Lower leg skin (tissue), 4 donors: Measurements from ENCODE around the gene TMIGD2. TPM values are rescaled to one million over a fixed set of nuclear protein-coding genes. Genes with fewer than 3 reads are reported as not detected.
"Not testable (repeated sequence)": the region's sequence is repeated elsewhere in the genome, so short reads cannot be mapped to it uniquely, and the experiment has no call there.

Experiments used
- DNase-seq, 2 donors: peaks; one replicate each; pipeline ENCODE4 v3.0.0-alpha.2; 2019; ENCODE audit warnings: low spot score in 2 of 2
- H3K4me3 ChIP-seq: fragments of 200-600 bp; sonication (generic); 2 replicates; pipeline ENCODE4 v1.5.1; 2017; ENCODE audit warnings: mild to moderate bottlenecking, low read depth; ENCODE audit not compliant: poor library complexity, severe bottlenecking
- POLR2A ChIP-seq, 2 donors: fragments of 450-650 bp; IDR thresholded peaks; one replicate each; pipeline ENCODE4 v1.6.1; 2016 to 2017; ENCODE audit warnings: antibody characterized with exemption in 2 of 2, mild to moderate bottlenecking in 1 of 2, moderate library complexity in 1 of 2
- WGBS, 2 donors: methylation state at CpG; one replicate each; pipeline ENCODE4 v1.1.5; 2018; 5-methylcytosine and 5-hydroxymethylcytosine counted together
- intact Hi-C: fragments of 100-400 bp; cut with DNase I; formaldehyde crosslinking; loops from one replicate; pipeline ENCODE4 v1.15.0; 2023; ENCODE audit warnings: low total_unique reads
- total RNA-seq, 4 donors: library from RNA; depleted of rRNA; stranded (reverse); fragments of >200 nt; gene quantifications; one replicate each; pipeline ENCODE4 v1.1.0, GENCODE V29; 2016
- TF ChIP-seq, protein P1 (sequence below), 3 donors: fragments of 450-650 bp; IDR thresholded peaks; one replicate each; pipeline ENCODE4 v1.5.1; 2016; ENCODE audit warnings: antibody characterized with exemption in 3 of 3, mild to moderate bottlenecking in 3 of 3, moderate library complexity in 2 of 3

The TMIGD2 gene
- total RNA-seq, 4 donors from 2014 or later = not detected

DNA sequence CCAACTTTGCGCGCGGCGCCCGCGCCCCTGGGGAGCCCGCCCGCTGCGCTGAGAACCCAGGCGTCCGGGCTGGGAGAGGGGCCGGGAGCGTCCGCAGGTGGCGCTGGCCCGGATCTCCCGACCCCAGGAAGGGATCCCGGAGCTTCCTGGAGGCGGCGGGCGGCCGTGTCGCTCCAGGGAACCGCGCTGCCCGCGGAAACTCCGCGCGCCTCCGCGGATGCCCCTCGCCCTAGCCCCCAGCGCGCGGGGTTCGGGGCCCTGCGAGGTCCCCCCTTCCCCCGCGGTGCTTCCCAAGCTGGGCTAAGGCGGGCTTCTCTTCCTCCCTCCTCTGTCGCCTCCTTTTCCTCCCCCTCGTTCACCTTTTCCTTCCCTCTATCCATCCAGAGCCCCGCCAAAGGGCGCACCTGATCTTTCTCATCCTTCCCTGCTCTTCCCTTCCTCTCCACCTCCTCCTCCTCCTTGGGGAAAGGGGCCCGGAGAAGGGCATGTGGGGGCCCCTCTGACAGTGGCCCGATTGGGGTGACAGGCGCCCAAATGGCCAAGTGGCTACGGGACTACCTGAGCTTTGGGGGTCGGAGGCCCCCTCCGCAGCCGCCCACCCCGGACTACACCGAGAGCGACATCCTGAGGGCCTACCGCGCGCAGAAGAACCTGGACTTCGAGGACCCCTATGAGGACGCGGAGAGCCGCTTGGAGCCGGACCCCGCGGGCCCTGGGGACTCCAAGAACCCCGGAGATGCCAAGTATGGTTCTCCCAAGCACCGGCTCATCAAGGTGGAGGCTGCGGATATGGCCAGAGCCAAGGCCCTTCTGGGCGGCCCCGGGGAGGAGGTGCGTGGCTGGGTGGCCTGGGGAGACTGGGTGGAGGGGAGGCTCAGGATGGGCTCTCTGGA lies 22.4 kb downstream of the TMIGD2 start:
- no peak for DNase-seq
- 3 to 4% methylated on average over 35 to 52 of the region's 71 CpGs for WGBS, 2 donors
- H3K4me3 ChIP-seq = no peak overlapping the region
- intact Hi-C loops = loop anchor here (10.0 kb wide), 1 partner anchor 245 kb away; no protein-coding TSS in a partner anchor
- TF ChIP-seq POLR2A (IDR thresholded peaks at IDR 0.05) = no peak
- TF ChIP-seq, protein P1, sequence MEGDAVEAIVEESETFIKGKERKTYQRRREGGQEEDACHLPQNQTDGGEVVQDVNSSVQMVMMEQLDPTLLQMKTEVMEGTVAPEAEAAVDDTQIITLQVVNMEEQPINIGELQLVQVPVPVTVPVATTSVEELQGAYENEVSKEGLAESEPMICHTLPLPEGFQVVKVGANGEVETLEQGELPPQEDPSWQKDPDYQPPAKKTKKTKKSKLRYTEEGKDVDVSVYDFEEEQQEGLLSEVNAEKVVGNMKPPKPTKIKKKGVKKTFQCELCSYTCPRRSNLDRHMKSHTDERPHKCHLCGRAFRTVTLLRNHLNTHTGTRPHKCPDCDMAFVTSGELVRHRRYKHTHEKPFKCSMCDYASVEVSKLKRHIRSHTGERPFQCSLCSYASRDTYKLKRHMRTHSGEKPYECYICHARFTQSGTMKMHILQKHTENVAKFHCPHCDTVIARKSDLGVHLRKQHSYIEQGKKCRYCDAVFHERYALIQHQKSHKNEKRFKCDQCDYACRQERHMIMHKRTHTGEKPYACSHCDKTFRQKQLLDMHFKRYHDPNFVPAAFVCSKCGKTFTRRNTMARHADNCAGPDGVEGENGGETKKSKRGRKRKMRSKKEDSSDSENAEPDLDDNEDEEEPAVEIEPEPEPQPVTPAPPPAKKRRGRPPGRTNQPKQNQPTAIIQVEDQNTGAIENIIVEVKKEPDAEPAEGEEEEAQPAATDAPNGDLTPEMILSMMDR (IDR thresholded peaks at IDR 0.05) = no peak

DNA sequence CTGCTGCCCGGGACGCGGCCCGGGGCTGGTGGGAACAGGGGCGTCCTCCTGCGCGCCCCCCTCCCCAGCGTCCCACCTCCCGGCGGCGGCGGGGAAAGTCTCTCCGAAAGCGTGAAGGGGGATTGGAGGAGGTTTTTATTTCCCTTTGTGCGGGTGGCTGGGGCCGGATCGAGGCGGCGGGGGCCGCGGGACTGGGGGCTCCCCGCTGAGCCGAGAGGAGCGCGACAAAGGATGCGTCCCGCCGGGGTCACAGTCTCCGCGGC lies 23.0 kb downstream of the TMIGD2 start:
- 0 to 1% methylated on average over 15 of the region's 30 CpGs for WGBS, 2 donors
- no peak overlapping the region for H3K4me3 ChIP-seq
- TF ChIP-seq, protein P1 (IDR thresholded peaks at IDR 0.05) = no peak
- no peak for TF ChIP-seq POLR2A (IDR thresholded peaks at IDR 0.05)
- intact Hi-C loops = loop anchor here (10.0 kb wide), 1 partner anchor 246 kb away; no protein-coding TSS in a partner anchor
- no peak for DNase-seq

DNA sequence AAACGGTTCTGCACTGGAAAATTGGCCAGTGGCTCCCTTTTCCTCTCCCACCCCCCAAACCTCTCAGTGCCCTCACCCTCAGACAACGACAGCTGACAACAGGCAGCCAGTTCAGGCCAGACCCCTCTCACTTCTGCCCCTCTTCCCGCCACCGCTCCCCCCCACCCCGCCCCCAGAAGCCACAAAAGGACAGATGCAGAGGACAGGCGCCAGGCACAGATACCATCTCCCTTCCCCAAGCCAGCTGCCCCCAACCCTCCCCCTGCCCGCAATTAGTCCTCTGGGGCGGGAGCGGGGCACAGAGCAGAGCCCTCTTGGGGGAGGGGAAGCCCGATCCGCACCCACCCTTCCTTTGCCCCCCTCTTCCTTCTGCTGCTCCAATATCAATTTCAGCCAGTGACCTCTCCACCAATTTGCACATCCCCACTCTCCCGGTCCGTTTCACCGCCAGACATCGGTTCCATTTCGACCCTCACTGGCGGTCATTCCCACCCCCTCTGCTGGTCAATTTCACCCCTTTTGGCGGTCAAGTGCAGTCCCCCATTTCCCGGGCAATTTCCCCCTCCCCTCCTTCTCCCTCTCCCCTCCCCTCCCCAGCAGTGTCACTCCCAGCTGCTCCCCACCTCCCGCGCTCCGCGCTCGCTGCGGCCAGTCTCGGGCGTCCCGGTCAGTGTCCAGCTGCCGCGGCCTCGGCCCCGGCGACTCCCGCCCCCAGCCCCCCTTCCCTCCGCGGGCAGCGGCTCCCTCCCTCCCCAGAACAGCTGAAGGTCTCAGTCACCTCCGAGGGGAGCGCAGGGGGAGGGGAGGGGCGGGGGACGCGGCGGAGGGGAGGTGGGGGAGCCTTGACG lies 23.5 kb downstream of the TMIGD2 start, which contains the start of gene SHD:
Gene SHD, plus strand, starts transcription at position 848 of the 848 bp plus-strand sequence. CDS start 798 bp downstream, outside the sequence.
- 3 to 4% methylated on average over 36 of the region's 44 CpGs for WGBS, 2 donors
- H3K4me3 ChIP-seq = no peak within 1 kb of the TSS
- no peak for DNase-seq
- intact Hi-C loops = loop anchor here (10.0 kb wide), 1 partner anchor 246 kb away; no protein-coding TSS in a partner anchor
- no peak for TF ChIP-seq POLR2A (IDR thresholded peaks at IDR 0.05)
- TF ChIP-seq, protein P1 (IDR thresholded peaks at IDR 0.05) = no peak

DNA sequence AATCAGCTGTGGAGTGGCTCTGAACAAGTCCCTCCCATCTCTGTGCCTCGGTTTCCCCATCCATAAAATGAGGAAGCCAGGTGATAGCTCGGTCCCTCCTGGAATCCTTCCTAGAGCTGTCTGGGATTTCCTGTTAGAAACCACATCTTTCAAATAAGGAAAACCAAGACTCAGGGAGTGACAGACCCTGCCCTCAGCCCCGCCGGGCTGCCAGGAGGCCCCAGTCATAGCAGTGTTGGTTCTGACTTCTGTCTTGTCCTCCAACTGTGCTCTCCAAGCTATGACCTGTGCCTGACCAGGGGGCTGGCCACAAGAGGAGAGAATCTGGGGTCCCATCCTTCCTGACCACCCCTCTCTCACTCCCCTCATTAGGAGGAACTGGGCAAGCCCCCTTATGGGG lies 24.2 kb downstream of the TMIGD2 start:
- WGBS, 2 donors = 22 to 33% methylated on average over 4 of the region's 4 CpGs
- TF ChIP-seq POLR2A (IDR thresholded peaks at IDR 0.05) = no peak
- TF ChIP-seq, protein P1 (IDR thresholded peaks at IDR 0.05) = no peak
- H3K4me3 ChIP-seq = no peak overlapping the region
- DNase-seq = no peak
- intact Hi-C loops = loop anchor here (10.0 kb wide), 1 partner anchor 247 kb away; no protein-coding TSS in a partner anchor

DNA sequence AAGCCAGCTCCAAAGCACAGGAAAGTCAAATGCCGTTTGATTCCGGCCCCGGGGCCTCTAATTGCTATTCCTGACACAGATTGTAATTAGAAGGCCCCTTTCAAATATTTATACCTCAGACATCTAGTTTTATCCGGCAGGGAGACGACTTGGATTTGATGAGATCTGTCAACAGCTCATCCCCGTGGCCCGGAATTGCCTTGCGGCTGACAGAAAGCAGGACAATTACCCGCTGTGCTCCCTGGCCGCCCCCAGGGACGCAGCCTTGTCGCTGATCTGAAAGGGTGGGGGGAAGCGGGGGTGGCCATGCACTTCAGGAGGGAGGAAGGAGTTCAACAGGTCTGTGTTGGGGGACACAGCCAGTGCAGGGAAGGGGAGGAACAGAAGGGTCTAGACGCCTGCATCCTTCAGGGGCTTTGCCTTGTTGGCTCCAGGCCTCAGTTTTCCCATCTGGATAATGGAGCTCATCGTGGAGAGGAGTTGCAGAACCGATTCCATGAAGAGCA lies 24.9 kb downstream of the TMIGD2 start:
- no peak for DNase-seq
- WGBS, 2 donors = 27 to 30% methylated on average over 16 of the region's 16 CpGs
- no peak overlapping the region for H3K4me3 ChIP-seq
- TF ChIP-seq, protein P1 (IDR thresholded peaks at IDR 0.05) = no peak
- TF ChIP-seq POLR2A (IDR thresholded peaks at IDR 0.05) = no peak
- intact Hi-C loops = loop anchor here (10.0 kb wide), 1 partner anchor 248 kb away; no protein-coding TSS in a partner anchor

DNA sequence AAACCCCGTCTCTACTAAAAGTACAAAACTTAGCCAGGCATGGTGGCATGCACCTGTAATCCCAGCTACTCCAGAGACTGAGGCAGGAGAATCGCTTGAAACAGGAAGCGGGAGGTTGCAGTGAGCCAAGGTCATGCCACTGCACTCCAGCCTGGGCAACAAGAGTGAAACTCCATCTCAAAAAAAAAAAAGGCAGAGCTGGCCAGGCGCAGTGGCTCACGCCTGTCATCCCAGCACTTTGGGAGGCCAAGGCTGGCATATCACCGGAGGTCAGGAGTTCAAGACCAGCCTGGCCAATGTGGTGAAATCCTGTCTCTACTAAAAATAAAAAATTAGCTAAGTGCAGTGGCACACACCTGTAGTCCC lies 27.9 kb downstream of the TMIGD2 start:
- intact Hi-C loops = loop anchor here (10.0 kb wide), 1 partner anchor 250 kb away; no protein-coding TSS in a partner anchor
- DNase-seq, H3K4me3 ChIP-seq: not testable (repeated sequence)
- 81 to 92% methylated on average over 6 of the region's 6 CpGs for WGBS, 2 donors
